Kidney tubule cell (primary cell): Measurements from ENCODE around the gene GRPEL2.

Experiments
- DNase-seq: peaks from one replicate; pipeline ENCODE4 v3.0.0-alpha.2; 2018; ENCODE audit warnings: low spot score

Gene GRPEL2

DNA sequence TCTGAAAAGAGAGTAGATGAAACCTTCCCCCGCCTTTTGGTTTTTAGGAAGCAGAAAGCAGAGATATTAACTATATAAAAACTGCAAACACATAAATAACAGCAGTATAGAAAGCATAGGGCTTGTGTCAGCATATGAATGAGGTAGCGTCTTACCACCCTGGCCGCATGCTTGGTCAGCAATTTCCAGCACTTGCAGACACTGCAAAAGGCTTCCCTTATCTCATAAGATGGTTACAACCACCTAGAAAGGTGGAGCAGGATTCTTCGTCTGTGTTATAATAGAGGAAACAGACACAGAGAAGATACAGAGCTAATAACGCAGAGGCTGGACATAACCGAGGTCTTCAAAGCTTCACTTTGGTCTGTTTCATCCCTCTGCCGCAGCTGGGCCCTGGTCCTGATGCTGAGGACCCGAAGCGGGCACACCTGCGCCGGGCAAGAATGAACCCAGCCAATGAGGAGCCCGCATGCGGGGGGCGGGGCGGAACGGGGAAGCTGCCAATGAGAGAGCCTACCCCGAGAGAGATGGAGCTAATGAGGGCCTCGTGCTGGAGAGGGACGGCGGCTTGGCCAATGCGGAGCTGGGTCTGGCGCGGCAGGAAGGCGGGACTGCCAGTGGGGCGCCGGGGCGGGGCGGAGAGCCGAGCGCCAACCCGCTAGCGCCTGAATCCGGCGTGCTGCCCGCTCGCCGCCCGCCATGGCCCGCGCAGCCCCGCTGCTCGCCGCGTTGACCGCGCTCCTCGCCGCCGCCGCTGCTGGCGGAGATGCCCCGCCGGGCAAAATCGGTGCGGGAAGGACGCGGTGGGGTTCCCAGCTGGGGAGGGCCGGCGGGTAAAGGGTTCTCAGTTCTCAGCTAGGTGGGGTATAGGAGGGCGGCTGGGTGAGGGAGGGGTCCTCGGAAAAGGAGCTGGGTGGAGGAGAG is 12.3 kb downstream of the GRPEL2 start, which contains the start of gene PCYOX1L:
Gene PCYOX1L, plus strand, starts transcription at position 677 of the 924 bp plus-strand sequence. Its CDS starts 23 bp downstream, at position 700.
- DNase-seq, result peak; percentile 97

- DNase-seq, result peak; percentile 24
Observed at GRCh38 chr5:149358294-149358651, 13.0 kb downstream of the GRPEL2 start.

DNA sequence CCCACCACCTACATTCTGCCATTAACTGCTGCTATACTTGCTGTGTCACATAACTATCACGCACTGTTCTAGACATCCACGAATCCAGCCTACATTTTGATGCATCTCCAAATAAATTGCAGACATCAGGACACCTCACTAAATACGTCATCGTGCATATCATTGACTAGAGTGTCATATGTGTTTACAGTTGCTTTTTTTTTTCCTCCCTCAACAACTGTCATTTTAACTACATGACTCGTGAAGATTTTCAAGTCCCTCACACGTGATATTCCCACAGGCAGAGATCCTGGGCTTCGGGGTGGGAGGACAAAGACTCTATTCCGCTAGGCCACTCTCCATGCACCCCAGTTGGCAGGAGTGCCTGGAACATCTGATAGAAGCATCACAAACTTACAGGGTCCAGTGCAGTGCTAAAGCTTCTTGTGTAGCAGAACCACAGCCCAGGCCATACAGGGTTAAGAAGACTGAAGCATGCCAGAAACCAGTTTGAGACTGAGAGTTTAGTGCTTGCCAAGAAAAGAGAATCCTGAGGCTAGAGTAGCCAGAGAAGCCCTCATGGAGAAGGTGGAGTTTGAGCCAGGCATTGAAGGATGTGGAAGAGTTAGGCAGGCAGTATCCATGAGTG is 13.7 kb downstream of the GRPEL2 start:
- DNase-seq, result no peak

DNA sequence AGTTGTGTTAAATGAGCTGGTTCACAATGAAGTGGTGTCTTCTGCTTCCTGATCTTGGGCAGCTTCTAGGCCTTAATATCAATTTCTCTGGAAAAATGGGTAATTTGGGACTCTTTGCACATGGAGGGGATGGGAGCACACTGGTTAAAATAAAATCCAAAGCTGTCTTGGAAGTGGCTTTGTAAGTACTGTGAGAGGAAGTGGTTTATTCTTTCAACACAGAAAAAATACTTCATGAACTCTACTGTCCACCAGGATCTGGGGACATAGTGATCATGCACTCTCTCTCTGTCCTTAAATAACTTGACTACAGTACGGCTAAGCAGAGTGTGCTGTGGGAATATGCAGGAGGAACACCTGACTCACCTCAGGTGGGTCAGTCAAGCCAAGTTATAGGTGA is 15.0 kb downstream of the GRPEL2 start:
- no peak for DNase-seq

- no peak for DNase-seq
Observed at GRCh38 chr5:149362541-149362940, 17.2 kb downstream of the GRPEL2 start.

DNA sequence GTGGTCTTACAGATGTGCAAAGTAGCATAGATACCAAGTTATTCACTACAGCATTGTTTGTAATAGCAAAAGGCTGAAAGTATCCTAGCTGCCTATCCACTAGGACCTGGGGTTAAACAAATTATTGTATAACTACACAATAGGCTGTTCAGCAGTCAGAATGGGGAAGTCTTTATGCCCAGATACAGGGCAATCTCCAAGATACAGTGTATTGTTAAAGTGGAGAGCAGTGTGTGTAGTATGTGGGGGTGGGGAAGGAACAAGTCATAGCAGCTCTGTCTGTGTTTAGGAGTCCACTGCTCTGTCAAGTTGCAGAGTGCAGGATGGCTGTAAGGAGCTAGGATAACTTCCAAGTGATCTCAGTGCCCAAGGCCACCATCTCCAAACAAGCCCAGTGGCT is 18.1 kb downstream of the GRPEL2 start:
- no peak for DNase-seq

GRCh38 chr5:149363936-149364335 is 18.6 kb downstream of the GRPEL2 start:
- no peak for DNase-seq

- no peak for DNase-seq
Observed at GRCh38 chr5:149364719-149365118, 19.4 kb downstream of the GRPEL2 start.

DNA sequence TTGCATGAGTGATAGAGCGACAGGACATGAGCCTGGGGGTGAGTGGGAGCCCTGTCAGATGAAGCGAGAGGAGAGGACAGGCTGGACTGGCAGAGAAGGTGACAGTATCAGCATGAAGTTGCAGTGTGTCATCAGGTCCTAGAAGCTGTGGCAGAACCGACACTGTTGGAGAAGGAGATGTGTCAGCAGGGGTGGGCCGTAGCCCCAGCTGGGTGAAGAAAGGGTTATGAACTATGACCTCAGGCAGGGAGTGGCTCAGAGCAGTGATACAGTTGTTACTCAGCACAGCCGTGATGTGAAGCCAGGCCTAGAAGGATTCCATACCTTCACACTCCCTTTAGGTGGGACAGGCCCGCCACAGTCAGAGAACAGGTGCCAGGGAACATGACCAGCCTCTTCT is 20.1 kb downstream of the GRPEL2 start:
- no peak for DNase-seq

- DNase-seq, result no peak
Observed at GRCh38 chr5:149366169-149366729, 20.9 kb downstream of the GRPEL2 start.

DNA sequence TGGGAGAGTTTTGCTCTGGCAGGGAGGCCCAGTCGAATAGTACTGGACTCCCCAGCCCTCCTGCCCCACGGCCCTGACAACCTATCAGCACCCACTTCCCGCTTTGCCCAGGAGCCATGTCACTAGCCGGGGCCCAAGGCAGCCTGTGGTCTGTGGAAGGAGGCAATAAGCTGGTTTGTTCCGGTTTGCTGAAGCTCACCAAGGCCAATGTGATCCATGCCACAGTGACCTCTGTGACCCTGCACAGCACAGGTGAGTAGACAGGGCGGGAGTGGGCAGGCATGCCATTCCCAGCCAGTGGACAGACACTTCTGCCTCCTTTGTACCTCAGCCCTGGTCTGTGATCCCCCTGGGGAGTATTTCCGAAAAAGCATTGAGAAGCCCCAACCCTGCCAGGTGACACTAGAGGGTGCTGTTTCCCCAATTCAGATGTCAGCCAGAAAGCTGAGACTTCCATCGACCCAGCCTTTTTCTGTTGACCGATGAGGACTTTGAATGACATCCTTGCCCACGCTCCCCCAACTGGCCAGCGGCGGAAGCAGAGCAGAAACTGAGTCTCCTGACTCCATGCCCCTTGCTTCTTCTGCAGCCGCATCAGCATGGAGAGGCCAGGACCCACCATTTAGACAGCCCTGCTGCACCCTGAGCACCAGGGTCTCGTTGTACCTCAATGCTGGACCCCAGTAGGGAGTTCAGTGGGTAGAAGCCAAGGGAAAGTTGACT is 22.1 kb downstream of the GRPEL2 start:
- DNase-seq, result peak; percentile 76

- no peak for DNase-seq
Observed at GRCh38 chr5:149367972-149368645, 22.8 kb downstream of the GRPEL2 start.

DNA sequence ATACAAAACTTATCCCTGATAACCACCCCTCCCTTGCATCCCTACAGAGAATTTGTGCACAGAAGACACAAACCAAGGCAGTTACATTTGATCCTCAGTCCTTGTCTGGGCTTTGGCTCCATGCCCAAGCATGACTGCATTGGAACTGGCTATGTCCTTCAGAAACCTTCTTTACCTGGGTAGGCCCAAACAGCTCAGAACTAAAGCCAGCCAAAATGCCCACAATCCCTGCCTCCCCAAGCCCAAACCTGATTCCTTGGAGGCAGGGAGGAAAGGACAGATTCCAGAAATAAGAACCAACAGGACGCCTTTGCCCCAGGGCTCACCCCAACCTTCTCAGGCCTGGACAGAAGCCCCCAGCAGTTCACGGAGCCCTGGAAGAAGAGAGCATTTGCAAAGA is 25.6 kb downstream of the GRPEL2 start:
- DNase-seq, result no peak

GRCh38 chr5:149371296-149371962 is 26.1 kb downstream of the GRPEL2 start:
- peak; percentile 64 for DNase-seq

- DNase-seq, result no peak
Observed at GRCh38 chr5:149372076-149372795, 26.9 kb downstream of the GRPEL2 start.

- no peak for DNase-seq
Observed at GRCh38 chr5:149372932-149373331, 27.6 kb downstream of the GRPEL2 start.

DNA sequence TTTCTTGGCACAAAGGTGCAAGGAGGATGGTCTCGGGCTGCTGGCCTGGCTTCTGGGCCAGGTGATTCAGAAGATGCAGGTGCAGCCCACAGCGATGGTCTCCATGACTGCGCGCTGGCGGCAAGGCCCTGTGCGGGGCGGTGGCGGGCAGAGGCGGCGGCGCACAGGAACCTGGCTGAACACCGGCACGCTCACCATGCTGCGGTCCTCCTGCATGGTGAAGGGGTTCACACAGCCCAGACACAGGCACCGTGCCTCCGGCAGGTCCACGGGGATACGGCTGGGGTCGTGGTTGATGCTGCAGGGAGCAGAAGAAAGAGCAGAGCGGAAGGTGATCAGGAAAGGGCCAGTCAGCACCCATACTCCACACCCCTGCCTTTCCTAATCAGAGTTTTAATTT is 29.0 kb downstream of the GRPEL2 start:
- no peak for DNase-seq

DNA sequence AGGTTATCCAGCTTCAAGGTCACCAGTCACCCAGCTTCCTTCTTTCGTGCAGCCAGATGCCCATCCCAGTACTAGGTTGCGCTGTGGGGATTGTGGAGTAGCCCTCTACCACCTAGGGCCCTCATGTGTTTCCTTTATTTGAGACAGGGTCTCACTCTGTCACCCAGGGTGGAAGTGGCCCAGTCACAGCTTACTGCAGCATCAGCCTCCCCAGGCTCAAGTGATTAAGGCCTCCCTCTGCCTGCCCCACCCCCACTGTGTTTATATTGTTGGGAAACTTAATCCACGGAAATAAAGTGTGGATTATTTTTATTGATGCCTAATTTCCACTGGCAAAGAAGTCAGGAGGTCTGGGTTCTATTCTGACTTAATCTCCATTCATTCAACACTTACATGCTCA is 29.5 kb downstream of the GRPEL2 start:
- DNase-seq, result no peak

GRCh38 chr5:149375434-149375833 is 30.1 kb downstream of the GRPEL2 start:
- no peak for DNase-seq

DNA sequence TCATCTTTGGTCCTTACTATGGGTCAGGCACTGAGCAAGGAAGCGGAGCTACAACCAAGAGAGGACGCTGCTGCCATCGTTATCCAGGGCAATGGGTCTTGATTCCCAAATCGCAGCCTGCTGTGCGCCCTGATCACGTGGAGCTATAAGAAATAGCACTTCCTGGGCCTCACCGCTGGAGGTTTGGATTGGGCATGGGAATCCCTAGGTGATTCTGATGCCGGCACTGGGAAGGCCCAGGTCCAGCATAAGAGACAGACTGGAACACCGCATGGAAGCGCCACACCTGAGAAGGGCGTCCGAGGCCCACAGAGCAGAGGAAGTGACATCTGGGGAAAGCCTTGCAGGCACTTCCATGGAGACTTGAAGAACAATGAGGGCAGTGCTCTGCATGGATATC is 30.8 kb downstream of the GRPEL2 start:
- no peak for DNase-seq
